Fibroblast of the aortic adventitia (primary cell): ENCODE measurements around the gene CUL3. TPM values are rescaled to one million over a fixed set of nuclear protein-coding genes. Genes with fewer than 3 reads are reported as not detected.

Experiments used
- DNase-seq: peaks from one replicate; pipeline ENCODE4 v3.0.0-alpha.2; 2010; ENCODE audit warnings: low read depth
- H3K4me3 ChIP-seq: 2 replicates; pipeline ENCODE4 v1.5.1; 2011; ENCODE audit warnings: low read depth, mild to moderate bottlenecking, control low read depth, low read length, moderate library complexity
- CTCF ChIP-seq: IDR thresholded peaks from 2 replicates; pipeline ENCODE4 v1.5.1; 2011; ENCODE audit warnings: mild to moderate bottlenecking, low read length, control low read depth, inconsistent platforms; ENCODE audit not compliant: insufficient read depth
- total RNA-seq: library from RNA; depleted of rRNA; stranded (reverse); fragments of >200 nt; gene quantifications from 2 replicates; pipeline ENCODE4 v1.2.3, GENCODE V29; 2012; ENCODE audit warnings: low replicate concordance

CUL3 gene
- total RNA-seq, 1 donor: 75.7 TPM

GRCh38 chr2:224440988-224441387 lies 144.2 kb downstream of the CUL3 start:
- DNase-seq: no peak
- no peak overlapping the region for H3K4me3 ChIP-seq
- no peak for TF ChIP-seq CTCF

- no peak for TF ChIP-seq CTCF
- no peak for DNase-seq
- H3K4me3 ChIP-seq: no peak overlapping the region
Observed at GRCh38 chr2:224438726-224439125, 146.4 kb downstream of the CUL3 start.

DNA sequence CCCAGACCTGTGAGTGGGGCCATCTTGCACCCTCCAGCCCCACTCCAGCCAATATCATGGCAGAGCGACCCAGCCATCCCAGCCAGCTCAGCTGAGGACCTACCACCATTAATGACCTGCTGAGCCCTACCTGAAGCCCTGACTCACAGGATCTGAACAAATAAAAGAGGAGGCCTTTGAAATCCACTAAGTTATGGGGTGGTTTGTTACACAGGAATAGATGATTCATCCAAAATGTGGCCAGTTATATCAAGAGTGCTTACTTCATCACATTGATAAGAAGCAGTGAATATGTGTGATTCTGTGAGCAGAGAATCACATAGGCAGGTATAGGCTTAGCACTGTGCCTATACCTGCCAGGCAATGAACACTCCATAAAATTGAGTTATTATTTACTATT lies 148.5 kb downstream of the CUL3 start:
- no peak for TF ChIP-seq CTCF
- no peak for DNase-seq
- H3K4me3 ChIP-seq: no peak overlapping the region

DNA sequence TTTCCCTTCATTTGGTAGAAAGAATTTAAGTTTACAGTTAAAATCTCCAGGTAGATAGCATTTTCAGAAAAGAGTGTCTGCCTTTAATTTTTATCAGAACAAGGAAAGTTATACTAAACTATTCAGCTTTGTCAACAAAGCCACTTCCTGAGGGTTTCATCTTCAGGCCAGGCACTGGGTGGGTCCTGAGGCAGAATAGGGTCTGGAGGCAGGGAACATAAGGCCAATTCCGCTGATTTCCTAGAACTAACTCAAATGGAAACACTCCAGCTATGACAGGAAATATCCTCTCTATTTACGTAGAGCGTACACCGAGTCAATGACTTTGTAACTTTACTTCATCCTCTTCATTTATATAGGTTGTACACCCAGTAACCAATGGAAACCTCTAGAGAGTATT lies 150.5 kb downstream of the CUL3 start:
- H3K4me3 ChIP-seq: no peak overlapping the region
- DNase-seq: no peak
- TF ChIP-seq CTCF: no peak

GRCh38 chr2:224433442-224433841 lies 151.7 kb downstream of the CUL3 start:
- no peak for TF ChIP-seq CTCF
- DNase-seq: no peak

DNA sequence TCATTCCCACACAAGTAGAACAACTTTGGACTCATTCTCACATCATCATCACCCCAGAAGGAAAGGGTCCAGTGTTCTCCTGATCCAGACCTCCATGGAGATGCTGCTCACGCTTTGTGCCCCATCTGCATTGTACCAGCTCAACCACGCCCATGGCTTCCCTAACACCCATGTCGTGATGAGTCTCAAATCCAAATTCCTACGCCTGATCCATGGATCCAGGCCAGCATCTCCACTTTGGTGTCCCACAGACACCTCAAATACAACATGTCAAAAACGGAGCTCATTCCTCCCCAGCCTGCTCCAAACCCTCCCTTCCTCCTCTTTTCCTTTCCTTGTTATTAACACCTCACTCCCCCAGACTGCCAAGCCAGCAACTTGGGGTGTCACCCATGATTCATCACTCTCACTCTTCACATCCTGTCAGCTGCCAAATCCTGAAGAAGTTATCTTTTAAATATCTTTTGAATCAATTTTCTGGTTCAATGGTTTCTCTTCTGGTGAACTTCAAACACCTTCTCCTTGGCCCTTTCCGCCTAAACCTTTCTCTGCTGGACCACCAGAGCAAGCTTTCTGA lies 153.1 kb downstream of the CUL3 start:
- no peak for DNase-seq
- no peak overlapping the region for H3K4me3 ChIP-seq
- TF ChIP-seq CTCF: no peak

More at GRCh38 chr2:224433442-224433841, 151.7 kb downstream of the CUL3 start:
- no peak overlapping the region for H3K4me3 ChIP-seq

- DNase-seq: no peak
- no peak for TF ChIP-seq CTCF
- no peak overlapping the region for H3K4me3 ChIP-seq
Observed at GRCh38 chr2:224429441-224429810, 155.7 kb downstream of the CUL3 start.
